Panc1 (cell line): ENCODE measurements around the gene OR11A1. TPM values are rescaled to one million over a fixed set of nuclear protein-coding genes. Genes with fewer than 3 reads are reported as not detected.

Experiments used
- ATAC-seq: fragments of 200-7000 bp; cut with Tn5 transposase; 2 replicates; pipeline ENCODE4 v1.9.1; 2020; ENCODE audit warnings: mild to moderate bottlenecking, moderate library complexity
- BruUV-seq: library from RNA; stranded (reverse); fragments of 400-500 nt; replicated peaks from 2 replicates; lab custom pipeline; 2021; lab: Mats Ljungman, UMichigan
- CTCF ChIA-PET: fragments of 300-600 bp; sonication (Branson Sonifier 250); formaldehyde crosslinking; loops from one replicate; lab custom pipeline; 2022; ENCODE audit warnings: antibody characterized with exemption; lab: Charles Lee
- POLR2A ChIA-PET: fragments of 300-600 bp; sonication (Branson Sonifier 250); formaldehyde crosslinking; loops from one replicate; lab custom pipeline; 2022; ENCODE audit warnings: antibody characterized with exemption; lab: Charles Lee
- DNase-seq: peaks from one replicate; pipeline ENCODE4 v3.0.0-alpha.2; 2010; ENCODE audit warnings: low read depth, low spot score
- H3K27ac ChIP-seq: 2 replicates; pipeline ENCODE4 v1.5.1; 2011; ENCODE audit warnings: mild to moderate bottlenecking, low read length, inconsistent platforms
- H3K27me3 ChIP-seq: fragments of 200-500 bp; sonication (Bioruptor generic); 2 replicates; pipeline ENCODE4 v1.6.0; 2014; ENCODE audit warnings: low read length, inconsistent platforms; ENCODE audit not compliant: control insufficient read depth, insufficient read depth
- H3K36me3 ChIP-seq: fragments of 200-500 bp; sonication (Bioruptor generic); 2 replicates; pipeline ENCODE4 v1.5.1; 2014; ENCODE audit warnings: inconsistent platforms, mild to moderate bottlenecking, low read length, moderate library complexity; ENCODE audit not compliant: control insufficient read depth, insufficient read depth
- H3K4me1 ChIP-seq: 2 replicates; pipeline ENCODE4 v1.5.1; 2011; ENCODE audit warnings: inconsistent platforms, mild to moderate bottlenecking, low read length, moderate library complexity; ENCODE audit not compliant: control insufficient read depth, insufficient read depth
- H3K4me3 ChIP-seq, 2 experiments: 2 replicates each; pipeline ENCODE4 v1.5.1; 2011 to 2012; ENCODE audit warnings: low read depth in 2 of 2, low read length in 2 of 2, mild to moderate bottlenecking in 2 of 2, inconsistent platforms in 1 of 2, moderate library complexity in 1 of 2
- H3K9me3 ChIP-seq: fragments of 200-500 bp; sonication (Bioruptor generic); 2 replicates; pipeline ENCODE4 v1.5.1; 2014; ENCODE audit warnings: low read depth, mild to moderate bottlenecking, inconsistent platforms, low read length, moderate library complexity; ENCODE audit not compliant: control insufficient read depth, insufficient read depth
- POLR2AphosphoS5 ChIP-seq: IDR thresholded peaks from 2 replicates; pipeline ENCODE4 v1.6.1; 2012; ENCODE audit warnings: mild to moderate bottlenecking, low read depth, low read length, moderate library complexity
- SIN3A ChIP-seq: IDR thresholded peaks from 2 replicates; pipeline ENCODE4 v1.6.1; 2012; ENCODE audit warnings: low read depth, mild to moderate bottlenecking, low read length, moderate library complexity, borderline replicate concordance; ENCODE audit not compliant: insufficient read depth
- TCF7L2 ChIP-seq: IDR thresholded peaks from 2 replicates; pipeline ENCODE4 v1.6.1; 2011; ENCODE audit warnings: mild to moderate bottlenecking, low read depth, low read length, inconsistent platforms
- in situ Hi-C: cut with HindIII; loops from 2 replicates; pipeline ENCODE4 v1.10.0; 2016; ENCODE audit warnings: low sequenced_read_pairs, low pct_unique_long_range_greater_than_20kb
- intact Hi-C: fragments of 100-400 bp; cut with micrococcal nuclease; formaldehyde crosslinking; loops from one replicate; pipeline ENCODE4 v1.10.0; 2022; ENCODE audit not compliant: unreplicated experiment
- total RNA-seq: library from RNA; stranded (reverse); gene quantifications from one replicate; pipeline ENCODE4 v1.2.1, GENCODE V29; 2021; ENCODE audit not compliant: unreplicated experiment
- TF ChIP-seq, protein P1 (sequence below): fragments of 450-650 bp; IDR thresholded peaks from 2 replicates; pipeline ENCODE4 v1.5.1; 2017; ENCODE audit warnings: mild to moderate bottlenecking
- TF ChIP-seq, protein P2 (sequence below), 2 experiments: IDR thresholded peaks; 2 replicates each; pipeline ENCODE4 v1.6.1; 2011 to 2012; ENCODE audit warnings: low read depth in 2 of 2, control low read depth in 1 of 2, low read length in 1 of 2, mild to moderate bottlenecking in 1 of 2, moderate library complexity in 1 of 2; ENCODE audit not compliant: insufficient read depth in 1 of 2

Gene OR11A1
- total RNA-seq, 1 experiment from 2014 or later, result not detected

DNA sequence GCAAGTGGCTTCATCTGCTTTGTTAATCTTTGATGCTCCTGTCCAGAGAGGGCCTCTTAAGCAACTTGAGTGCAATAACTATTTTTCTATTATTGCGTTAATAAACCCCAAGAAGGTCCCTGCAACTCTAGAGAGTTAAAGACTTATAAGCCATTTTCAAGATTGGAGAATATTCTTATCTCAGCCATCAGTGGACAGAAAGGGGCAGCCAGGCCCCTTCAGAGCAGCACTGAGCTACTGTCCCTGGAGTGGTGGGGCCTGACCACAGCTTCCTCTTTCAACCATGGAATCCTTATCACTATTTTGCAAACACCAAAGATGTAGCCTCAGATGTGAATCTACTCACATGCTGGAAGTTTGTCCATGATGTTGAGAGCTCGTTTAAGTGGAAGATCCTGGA is 33.7 kb upstream of the OR11A1 start:
- no TSS peak for BruUV-seq

DNA sequence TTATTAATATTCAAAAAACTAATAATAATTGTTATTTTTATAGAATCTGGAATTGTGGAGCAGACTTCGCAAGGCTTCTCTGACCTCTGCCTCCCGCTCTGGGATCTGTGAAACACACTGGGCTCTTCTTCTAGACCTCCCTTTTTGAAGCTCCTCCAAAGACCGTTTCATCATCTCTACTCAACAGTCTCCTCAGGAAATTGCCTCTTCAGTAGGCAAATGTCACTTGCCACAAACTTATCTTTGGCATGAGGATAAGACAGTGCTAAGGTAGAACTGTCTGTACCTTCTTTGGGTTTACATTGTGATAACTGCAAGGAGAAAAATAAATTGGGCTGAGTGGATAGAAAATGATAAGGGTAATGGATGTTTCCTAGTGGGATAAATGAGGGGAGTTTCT is 33.2 kb upstream of the OR11A1 start:
- H3K36me3 ChIP-seq, result no peaks in the 10 kb centered on the region
- ATAC-seq (no peak), DNase-seq (no peak)
- CTCF ChIA-PET, result no interaction called here
- in situ Hi-C loops, result no loop called here
- H3K27me3 ChIP-seq, result no peaks in the 10 kb centered on the region
- no peak for TF ChIP-seq TCF7L2
- no peak for TF ChIP-seq POLR2AphosphoS5
- TF ChIP-seq, protein P1, sequence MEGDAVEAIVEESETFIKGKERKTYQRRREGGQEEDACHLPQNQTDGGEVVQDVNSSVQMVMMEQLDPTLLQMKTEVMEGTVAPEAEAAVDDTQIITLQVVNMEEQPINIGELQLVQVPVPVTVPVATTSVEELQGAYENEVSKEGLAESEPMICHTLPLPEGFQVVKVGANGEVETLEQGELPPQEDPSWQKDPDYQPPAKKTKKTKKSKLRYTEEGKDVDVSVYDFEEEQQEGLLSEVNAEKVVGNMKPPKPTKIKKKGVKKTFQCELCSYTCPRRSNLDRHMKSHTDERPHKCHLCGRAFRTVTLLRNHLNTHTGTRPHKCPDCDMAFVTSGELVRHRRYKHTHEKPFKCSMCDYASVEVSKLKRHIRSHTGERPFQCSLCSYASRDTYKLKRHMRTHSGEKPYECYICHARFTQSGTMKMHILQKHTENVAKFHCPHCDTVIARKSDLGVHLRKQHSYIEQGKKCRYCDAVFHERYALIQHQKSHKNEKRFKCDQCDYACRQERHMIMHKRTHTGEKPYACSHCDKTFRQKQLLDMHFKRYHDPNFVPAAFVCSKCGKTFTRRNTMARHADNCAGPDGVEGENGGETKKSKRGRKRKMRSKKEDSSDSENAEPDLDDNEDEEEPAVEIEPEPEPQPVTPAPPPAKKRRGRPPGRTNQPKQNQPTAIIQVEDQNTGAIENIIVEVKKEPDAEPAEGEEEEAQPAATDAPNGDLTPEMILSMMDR, result no peak
- TF ChIP-seq SIN3A, result no peak
- TF ChIP-seq, protein P2, sequence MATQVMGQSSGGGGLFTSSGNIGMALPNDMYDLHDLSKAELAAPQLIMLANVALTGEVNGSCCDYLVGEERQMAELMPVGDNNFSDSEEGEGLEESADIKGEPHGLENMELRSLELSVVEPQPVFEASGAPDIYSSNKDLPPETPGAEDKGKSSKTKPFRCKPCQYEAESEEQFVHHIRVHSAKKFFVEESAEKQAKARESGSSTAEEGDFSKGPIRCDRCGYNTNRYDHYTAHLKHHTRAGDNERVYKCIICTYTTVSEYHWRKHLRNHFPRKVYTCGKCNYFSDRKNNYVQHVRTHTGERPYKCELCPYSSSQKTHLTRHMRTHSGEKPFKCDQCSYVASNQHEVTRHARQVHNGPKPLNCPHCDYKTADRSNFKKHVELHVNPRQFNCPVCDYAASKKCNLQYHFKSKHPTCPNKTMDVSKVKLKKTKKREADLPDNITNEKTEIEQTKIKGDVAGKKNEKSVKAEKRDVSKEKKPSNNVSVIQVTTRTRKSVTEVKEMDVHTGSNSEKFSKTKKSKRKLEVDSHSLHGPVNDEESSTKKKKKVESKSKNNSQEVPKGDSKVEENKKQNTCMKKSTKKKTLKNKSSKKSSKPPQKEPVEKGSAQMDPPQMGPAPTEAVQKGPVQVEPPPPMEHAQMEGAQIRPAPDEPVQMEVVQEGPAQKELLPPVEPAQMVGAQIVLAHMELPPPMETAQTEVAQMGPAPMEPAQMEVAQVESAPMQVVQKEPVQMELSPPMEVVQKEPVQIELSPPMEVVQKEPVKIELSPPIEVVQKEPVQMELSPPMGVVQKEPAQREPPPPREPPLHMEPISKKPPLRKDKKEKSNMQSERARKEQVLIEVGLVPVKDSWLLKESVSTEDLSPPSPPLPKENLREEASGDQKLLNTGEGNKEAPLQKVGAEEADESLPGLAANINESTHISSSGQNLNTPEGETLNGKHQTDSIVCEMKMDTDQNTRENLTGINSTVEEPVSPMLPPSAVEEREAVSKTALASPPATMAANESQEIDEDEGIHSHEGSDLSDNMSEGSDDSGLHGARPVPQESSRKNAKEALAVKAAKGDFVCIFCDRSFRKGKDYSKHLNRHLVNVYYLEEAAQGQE (IDR thresholded peaks at IDR 0.05; ENCODE audit: insufficient read depth in 1 of 2, low read depth in 2 of 2, low read length in 1 of 2), result no peak
- H3K9me3 ChIP-seq, result no peaks in the 10 kb centered on the region
- no peaks in the 10 kb centered on the region for H3K4me1 ChIP-seq
- POLR2A ChIA-PET, result no interaction called here
- H3K4me3 ChIP-seq, result no peak overlapping the region
- no peak overlapping the region for H3K27ac ChIP-seq
- intact Hi-C loops, result no loop called here
- BruUV-seq, result no TSS peak

More for the DNA sequence above, 33.7 kb upstream of the OR11A1 start:
- Histone ChIP-seq H3K36me3 (no peaks in the 10 kb centered on the region), H3K27me3 (no peaks in the 10 kb centered on the region), H3K4me3 (no peak overlapping the region), H3K27ac (no peak overlapping the region), H3K9me3 (no peaks in the 10 kb centered on the region), H3K4me1 (no peaks in the 10 kb centered on the region)
- CTCF ChIA-PET, result no interaction called here
- in situ Hi-C loops, result no loop called here
- intact Hi-C loops, result no loop called here
- TF ChIP-seq, protein P2 (IDR thresholded peaks at IDR 0.05; ENCODE audit: insufficient read depth in 1 of 2, low read depth in 2 of 2, low read length in 1 of 2), result no peak
- TF ChIP-seq TCF7L2, result no peak
- DNase-seq (no peak), ATAC-seq (no peak)
- POLR2A ChIA-PET, result no interaction called here
